Measurements from ENCODE around the gene CSPG4.

GRCh38 chr15:75721480-75721922 lies 8.9 kb upstream of the CSPG4 start:
- TF ChIP-seq, protein P1, sequence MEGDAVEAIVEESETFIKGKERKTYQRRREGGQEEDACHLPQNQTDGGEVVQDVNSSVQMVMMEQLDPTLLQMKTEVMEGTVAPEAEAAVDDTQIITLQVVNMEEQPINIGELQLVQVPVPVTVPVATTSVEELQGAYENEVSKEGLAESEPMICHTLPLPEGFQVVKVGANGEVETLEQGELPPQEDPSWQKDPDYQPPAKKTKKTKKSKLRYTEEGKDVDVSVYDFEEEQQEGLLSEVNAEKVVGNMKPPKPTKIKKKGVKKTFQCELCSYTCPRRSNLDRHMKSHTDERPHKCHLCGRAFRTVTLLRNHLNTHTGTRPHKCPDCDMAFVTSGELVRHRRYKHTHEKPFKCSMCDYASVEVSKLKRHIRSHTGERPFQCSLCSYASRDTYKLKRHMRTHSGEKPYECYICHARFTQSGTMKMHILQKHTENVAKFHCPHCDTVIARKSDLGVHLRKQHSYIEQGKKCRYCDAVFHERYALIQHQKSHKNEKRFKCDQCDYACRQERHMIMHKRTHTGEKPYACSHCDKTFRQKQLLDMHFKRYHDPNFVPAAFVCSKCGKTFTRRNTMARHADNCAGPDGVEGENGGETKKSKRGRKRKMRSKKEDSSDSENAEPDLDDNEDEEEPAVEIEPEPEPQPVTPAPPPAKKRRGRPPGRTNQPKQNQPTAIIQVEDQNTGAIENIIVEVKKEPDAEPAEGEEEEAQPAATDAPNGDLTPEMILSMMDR (IDR thresholded peaks at IDR 0.05; ENCODE audit: extremely low read depth in 1 of 2, insufficient read depth in 1 of 2, low read depth in 1 of 2, low read length in 2 of 2) = no peak
- TF ChIP-seq GATA2 (IDR thresholded peaks at IDR 0.05; ENCODE audit: insufficient read depth, insufficient read length, low read depth, low read length) (no peak), EZH2 (IDR thresholded peaks at IDR 0.05; ENCODE audit: borderline replicate concordance, low read depth, low read length, severe bottlenecking) (no peak)
